Thyroid gland (tissue), 4 donors: ENCODE results near the gene APBA3. TPM values are rescaled to one million over a fixed set of nuclear protein-coding genes. Genes with fewer than 3 reads are reported as not detected.

Experiments used
- DNase-seq, 2 donors: peaks; one replicate each; pipeline ENCODE4 v3.0.0-alpha.2; 2019
- H3K27ac ChIP-seq, 3 donors: fragments of 200-600 bp; sonication (generic); 1 replicate in 2 of 3; 2 replicates in 1 of 3; pipeline ENCODE4 v1.5.1; 2016 to 2019; ENCODE audit warnings: mild to moderate bottlenecking in 1 of 3, moderate library complexity in 1 of 3
- H3K27me3 ChIP-seq: fragments of 200-600 bp; sonication (generic); one replicate; pipeline ENCODE4 v1.5.1; 2019
- H3K36me3 ChIP-seq, 2 donors: fragments of 200-600 bp; sonication (generic); one replicate each; pipeline ENCODE4 v1.5.1; 2016 to 2019
- H3K4me1 ChIP-seq, 2 donors: fragments of 200-600 bp; sonication (generic); one replicate each; pipeline ENCODE4 v1.5.1; 2017 to 2019
- H3K4me3 ChIP-seq, 3 donors: fragments of 200-600 bp; sonication (generic); replicated peaks in 1 of 3; 1 replicate in 2 of 3; 2 replicates in 1 of 3; pipeline ENCODE4 v1.5.1; 2016; ENCODE audit warnings: mild to moderate bottlenecking in 1 of 3
- H3K9me3 ChIP-seq: fragments of 200-600 bp; sonication (generic); one replicate; pipeline ENCODE4 v1.5.1; 2017
- POLR2A ChIP-seq, 2 donors: fragments of 450-650 bp; IDR thresholded peaks; one replicate each; pipeline ENCODE4 v1.6.1; 2017; ENCODE audit warnings: antibody characterized with exemption in 2 of 2, mild to moderate bottlenecking in 2 of 2, moderate library complexity in 1 of 2
- WGBS, 2 donors: methylation state at CpG; one replicate each; pipeline ENCODE4 v1.1.5; 2017; 5-methylcytosine and 5-hydroxymethylcytosine counted together
- intact Hi-C: fragments of 100-400 bp; cut with DNase I; formaldehyde crosslinking; loops from one replicate; pipeline ENCODE4 v1.15.1; 2023
- small RNA-seq: library from RNA; depleted of rRNA; stranded (forward); fragments of <200 nt; gene quantifications from one replicate; pipeline ENCODE3, GENCODE V24; 2016
- total RNA-seq, 4 donors: library from RNA; depleted of rRNA; stranded (reverse); fragments of >200 nt; gene quantifications; one replicate each; pipeline ENCODE4 v1.2.3, GENCODE V29; 2016
- TF ChIP-seq, protein P1 (sequence below), 6 experiments: fragments of 200-600 bp in 3 of 6; fragments of 450-650 bp in 3 of 6; sonication (generic) in 3 of 6; IDR thresholded peaks; one replicate each; pipeline ENCODE4 v1.5.1; 2016 to 2019; ENCODE audit warnings: antibody characterized with exemption in 6 of 6, mild to moderate bottlenecking in 2 of 6, inconsistent platforms in 1 of 6, moderate library complexity in 1 of 6

Gene APBA3
- total RNA-seq, 4 donors from 2014 or later: 33.6 to 42.9 (median 38.1) TPM

DNA sequence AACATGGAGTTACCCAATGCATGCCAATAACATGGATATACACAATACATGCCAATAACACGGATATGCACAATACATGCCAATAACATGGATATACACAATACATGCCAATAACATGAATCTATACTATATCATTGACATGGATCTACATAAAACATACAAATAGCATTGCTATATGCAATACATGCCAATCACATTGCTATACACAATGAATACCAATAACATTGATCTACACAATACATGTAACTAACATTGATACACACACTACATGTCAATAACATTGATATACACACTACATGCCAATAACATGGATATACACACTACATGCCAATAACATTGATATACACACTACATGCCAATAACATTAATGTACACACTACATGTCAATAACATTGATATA, 60.3 kb downstream of the APBA3 start:
- no peak for DNase-seq
- intact Hi-C loops: loop anchor here (2.0 kb wide), 1 partner anchor 36 kb away; no protein-coding TSS in a partner anchor
- Histone ChIP-seq H3K4me3 (no peak overlapping the region), H3K9me3 (no peaks in the 10 kb centered on the region), H3K27ac (no peak overlapping the region), H3K4me1 (peaks cover 11 to 17% of the 10 kb centered on the region in 2 donors), H3K27me3 (no peaks in the 10 kb centered on the region), H3K36me3 (no peaks in the 10 kb centered on the region)
- TF ChIP-seq, protein P1, sequence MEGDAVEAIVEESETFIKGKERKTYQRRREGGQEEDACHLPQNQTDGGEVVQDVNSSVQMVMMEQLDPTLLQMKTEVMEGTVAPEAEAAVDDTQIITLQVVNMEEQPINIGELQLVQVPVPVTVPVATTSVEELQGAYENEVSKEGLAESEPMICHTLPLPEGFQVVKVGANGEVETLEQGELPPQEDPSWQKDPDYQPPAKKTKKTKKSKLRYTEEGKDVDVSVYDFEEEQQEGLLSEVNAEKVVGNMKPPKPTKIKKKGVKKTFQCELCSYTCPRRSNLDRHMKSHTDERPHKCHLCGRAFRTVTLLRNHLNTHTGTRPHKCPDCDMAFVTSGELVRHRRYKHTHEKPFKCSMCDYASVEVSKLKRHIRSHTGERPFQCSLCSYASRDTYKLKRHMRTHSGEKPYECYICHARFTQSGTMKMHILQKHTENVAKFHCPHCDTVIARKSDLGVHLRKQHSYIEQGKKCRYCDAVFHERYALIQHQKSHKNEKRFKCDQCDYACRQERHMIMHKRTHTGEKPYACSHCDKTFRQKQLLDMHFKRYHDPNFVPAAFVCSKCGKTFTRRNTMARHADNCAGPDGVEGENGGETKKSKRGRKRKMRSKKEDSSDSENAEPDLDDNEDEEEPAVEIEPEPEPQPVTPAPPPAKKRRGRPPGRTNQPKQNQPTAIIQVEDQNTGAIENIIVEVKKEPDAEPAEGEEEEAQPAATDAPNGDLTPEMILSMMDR (IDR thresholded peaks at IDR 0.05): no peak
- TF ChIP-seq POLR2A (IDR thresholded peaks at IDR 0.05): no peak
- WGBS, 2 donors: 0 to 4% methylated on average over 1 of the region's 1 CpG

Small RNAs within 50 kb of the gene (small RNA-seq; reads per million reads assigned to genes)
- not detected for gene AC005777.1

Other genes starting within 250 kb of the APBA3 start
- 1 to 10 TPM in 3 of 4 donors, not detected in 1; 1.2 to 3.3 (median 1.9) TPM for gene TEKTIP1, start 222.5 kb downstream of the APBA3 start, total RNA-seq
- 10 to 100 TPM; 36.4 to 90.9 (median 66.7) TPM for gene MFSD12, start 204.1 kb downstream of the APBA3 start, total RNA-seq
- gene HMG20B, start 188.7 kb downstream of the APBA3 start, total RNA-seq: 100 to 1,000 TPM in 2 of 4 donors, 10 to 100 TPM in 2; 93.3 to 160 (median 105) TPM
- gene GIPC3, start 176.2 kb downstream of the APBA3 start, total RNA-seq: 1 to 10 TPM in 2 of 4 donors, under 1 TPM in 2; 0.78 to 2.2 (median 0.97) TPM
- gene TBXA2R, start 154.8 kb downstream of the APBA3 start, total RNA-seq: 1 to 10 TPM in 3 of 4 donors, under 1 TPM in 1; 0.40 to 2.1 (median 1.3) TPM
- 10 to 100 TPM; 18.8 to 30.6 (median 24.5) TPM for gene CACTIN, start 134.9 kb downstream of the APBA3 start, total RNA-seq
- gene PIP5K1C, start 61.2 kb downstream of the APBA3 start, total RNA-seq: 10 to 100 TPM; 23.2 to 42.4 (median 35.0) TPM
- gene TJP3, start 53.3 kb downstream of the APBA3 start, total RNA-seq: 10 to 100 TPM; 29.7 to 43.7 (median 39.8) TPM
- gene MRPL54, start 990 bp upstream of the APBA3 start, total RNA-seq: 100 to 1,000 TPM in 2 of 4 donors, 10 to 100 TPM in 2; 84.0 to 131 (median 102) TPM
- not detected for gene RAX2, start 10.5 kb upstream of the APBA3 start, total RNA-seq
- 10 to 100 TPM in 1 of 4 donors, 1 to 10 TPM in 2, under 1 TPM in 1; 0.93 to 14.7 (median 2.7) TPM for gene MATK, start 24.7 kb upstream of the APBA3 start, total RNA-seq
- gene ZFR2, start 107.3 kb upstream of the APBA3 start, total RNA-seq: not detected
- under 1 TPM in 1 of 4 donors, not detected in 3; 0.10 TPM for gene ATCAY, start 119.0 kb upstream of the APBA3 start, total RNA-seq
- gene NMRK2, start 171.4 kb upstream of the APBA3 start, total RNA-seq: not detected
- gene DAPK3, start 209.4 kb upstream of the APBA3 start, total RNA-seq: 10 to 100 TPM; 29.6 to 61.7 (median 40.3) TPM
- 1,000 to 10,000 TPM; 1,432 to 2,189 (median 1,729) TPM for gene EEF2, start 223.8 kb upstream of the APBA3 start, total RNA-seq
- gene PIAS4, start 246.0 kb upstream of the APBA3 start, total RNA-seq: 10 to 100 TPM; 14.7 to 32.3 (median 16.0) TPM